ENCODE measurements around the gene PCSK7.

The PCSK7 gene

DNA sequence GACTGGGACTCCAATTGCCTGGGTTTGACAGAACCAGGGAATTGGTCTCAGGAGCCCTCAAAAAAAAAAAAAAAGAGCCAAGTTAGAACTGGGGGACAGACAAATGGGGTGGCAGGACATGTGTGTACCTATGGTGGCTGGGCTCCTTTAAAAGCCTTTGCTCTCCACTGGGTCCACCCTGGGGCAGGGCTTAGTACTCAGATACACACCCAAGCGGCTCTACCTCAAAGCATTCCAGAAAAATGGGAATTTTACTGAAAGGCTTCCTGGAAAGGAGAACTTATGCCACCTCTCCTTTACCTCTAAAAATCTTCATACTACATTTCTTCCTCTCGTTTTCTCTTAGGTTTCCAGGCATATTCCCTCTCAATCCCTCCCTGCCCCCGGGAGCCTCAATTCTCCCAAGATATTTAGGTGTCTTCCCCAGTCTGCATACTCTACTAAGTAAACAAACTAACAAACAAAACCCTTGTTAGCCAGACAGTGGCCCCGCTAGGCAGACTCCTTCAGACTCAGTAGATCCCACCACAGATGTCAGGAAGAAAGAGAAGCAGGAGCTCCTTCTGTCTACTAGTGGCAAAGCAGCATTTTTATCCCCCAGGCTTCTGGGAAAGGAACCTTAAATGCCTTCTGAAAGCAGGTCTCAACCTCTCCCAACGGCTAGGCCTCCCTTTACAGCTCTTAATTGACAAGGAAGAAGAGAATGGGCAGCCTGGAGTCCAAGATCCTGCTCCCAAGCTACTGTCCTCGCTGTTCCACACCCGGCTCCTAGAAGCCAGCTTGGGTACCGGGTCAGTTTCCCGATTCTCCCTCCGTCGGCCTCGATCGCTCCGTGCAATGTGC, 653 bp downstream of the PCSK7 start:
- no peak for DNase-seq (ENCODE audit: low read depth)

DNA sequence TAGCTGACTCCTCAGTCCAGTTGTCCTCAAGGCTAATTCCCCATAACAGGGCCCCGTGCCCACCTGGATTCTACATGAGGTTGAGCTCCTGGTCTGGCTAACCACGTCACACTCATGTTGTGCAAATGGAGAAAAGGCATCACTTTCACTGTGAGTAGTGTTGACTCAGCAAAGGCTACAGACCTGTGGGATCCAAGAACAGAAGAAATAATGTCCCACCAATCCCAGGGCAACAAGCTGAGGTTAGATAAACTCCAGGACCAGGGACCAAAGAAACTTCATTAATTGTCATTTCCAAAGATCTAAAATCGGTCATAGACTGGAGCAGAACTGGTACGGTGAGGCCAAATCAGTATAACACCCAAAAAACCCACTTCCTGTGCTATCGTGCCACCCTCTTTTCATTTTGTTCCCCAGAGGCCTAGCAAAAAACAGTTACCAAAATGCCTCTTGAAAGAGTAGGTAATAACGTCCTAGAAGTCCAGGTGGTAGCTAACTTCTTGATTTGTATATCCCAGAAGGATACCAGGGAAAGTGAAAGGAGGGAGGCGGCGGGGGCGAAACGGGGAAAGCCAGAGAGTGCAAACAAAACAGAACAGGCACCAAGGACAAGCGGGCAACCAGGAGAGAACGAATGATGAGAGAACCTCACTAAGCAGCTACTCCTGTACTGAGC, 1.4 kb downstream of the PCSK7 start:
- no peak for DNase-seq (ENCODE audit: low read depth)

DNA sequence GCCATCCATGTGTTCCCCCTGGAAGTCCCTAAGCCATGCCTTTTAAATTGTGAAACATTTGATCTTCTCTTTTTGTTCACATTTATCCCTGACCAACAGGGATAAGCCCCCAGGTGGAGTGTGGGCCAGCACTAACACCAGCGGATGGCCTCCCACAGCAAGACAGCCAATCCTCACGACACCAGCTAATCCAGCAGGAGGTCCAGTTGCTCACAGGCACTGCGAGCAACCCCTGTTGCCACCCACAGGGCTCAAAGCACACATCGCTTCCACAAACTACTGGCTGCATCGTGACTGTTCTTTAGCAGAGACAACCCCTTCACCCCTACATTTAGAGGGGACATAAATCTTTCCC, 2.0 kb downstream of the PCSK7 start:
- DNase-seq (ENCODE audit: low read depth), result no peak

DNA sequence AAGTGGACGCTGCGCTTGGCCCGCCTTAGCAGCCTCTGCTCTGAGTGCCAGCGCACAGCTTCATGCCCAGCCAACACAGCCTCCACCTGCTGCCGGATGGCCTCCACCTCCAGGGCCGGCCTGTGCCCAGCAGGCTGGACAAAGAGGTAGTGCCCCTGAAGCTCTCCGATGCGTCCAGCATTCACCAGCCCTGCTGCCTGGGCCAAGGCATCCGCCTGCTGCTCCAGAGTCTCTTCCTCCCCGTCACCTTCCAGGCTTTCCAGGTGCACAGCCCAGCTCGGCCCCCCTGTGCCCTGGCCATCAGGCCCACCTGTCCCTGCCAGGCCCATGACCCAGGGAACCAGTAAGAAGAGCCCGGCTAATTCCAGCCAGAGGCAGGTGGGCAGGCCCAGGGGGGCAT, 2.5 kb downstream of the PCSK7 start:
- DNase-seq (ENCODE audit: low read depth), result no peak

DNA sequence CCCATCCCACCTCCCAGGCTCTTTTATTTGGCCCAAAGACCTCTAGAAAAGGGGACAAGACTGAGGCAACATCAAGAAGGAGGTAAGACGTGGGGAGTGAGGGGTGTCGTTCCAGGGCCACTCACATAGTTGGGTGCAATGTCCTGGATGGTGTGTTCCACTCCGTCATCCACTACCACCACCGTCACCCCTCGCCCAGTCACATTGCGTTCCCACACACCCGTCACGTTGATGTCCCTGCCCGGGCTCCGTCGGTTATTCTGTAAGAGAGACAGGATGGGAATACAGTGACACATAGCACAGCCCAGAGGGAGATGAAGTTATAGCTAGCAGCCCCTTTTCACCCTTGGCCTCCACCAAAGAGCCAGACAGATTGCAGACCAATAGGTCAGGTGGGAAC, 3.8 kb downstream of the PCSK7 start:
- no peak for DNase-seq (ENCODE audit: low read depth)

DNA sequence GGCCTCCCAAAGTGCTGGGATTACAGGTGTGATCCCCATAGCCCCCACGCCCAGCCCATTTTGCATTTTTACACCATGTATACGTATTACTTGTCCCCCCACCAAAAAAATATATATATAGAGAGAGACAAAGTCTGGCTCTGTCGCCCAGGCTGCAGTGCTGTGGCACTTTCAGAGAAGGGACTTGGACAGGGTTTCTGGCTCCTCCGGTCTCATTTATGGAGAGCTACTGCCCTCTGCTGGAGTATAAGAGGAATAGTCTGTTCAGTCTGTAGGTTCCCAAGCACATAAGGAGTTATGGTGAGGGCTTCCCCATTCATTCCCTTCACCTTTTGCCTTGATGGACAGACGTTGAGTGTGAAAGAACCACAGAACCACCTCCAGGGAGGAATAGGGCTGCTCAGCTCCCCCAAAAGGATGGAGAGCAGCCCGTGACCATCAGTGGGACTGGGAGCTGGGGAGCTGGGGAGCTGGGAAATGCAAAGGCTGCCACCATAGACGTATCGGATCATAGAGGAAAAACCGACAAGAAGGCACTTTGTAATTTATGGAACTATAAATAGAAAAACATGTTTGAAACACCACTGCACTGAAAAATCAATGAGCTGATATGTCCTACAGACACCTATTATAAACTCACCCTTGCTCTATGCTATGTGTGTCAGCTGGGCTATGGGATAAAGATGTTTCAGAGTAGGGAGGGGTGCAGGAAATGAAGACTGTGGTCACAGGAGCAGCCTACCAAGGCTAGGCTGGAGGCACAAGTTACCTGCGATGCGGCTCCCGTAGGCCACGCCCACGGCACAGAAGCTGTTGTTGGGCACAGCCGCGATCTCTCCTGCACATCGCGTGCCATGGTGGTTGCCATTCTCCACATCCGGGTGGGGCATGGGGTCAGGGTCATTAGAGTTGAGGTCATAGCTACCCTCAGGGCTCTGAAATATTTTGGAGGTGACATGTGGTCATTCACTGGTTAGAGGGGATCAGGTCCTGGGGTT, 5.2 kb downstream of the PCSK7 start:
- DNase-seq (ENCODE audit: low read depth), result no peak

DNA sequence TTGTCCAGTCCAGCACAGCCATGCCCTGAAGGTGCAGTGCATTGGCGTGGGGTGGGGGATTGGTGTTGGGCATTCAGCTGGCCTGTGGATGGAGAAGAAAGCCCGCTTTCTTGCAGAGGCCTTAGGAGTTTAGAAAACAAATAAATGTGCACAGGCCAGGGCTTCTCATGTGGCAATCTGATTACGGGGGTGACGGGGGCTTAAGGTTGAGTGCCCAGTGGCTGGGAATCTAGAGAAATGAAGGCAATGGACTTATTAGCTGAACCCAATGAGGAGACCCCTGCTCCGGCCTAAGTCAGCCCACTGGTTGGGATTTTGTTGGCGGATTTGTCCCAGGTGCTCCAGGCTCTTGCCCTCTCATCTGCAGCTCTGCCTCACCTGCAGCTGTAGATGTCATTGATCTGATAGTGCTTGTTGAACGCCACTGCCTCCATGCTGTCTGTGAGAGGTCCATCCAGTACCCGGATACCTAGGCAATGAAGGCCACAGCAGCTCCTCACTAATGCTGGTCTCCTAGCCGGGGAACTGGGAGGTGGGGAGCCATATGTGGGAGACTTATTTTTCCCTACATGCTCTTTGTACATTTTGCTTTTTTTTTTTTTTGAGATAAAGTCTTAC, 6.2 kb downstream of the PCSK7 start:
- no peak for DNase-seq (ENCODE audit: low read depth)

DNA sequence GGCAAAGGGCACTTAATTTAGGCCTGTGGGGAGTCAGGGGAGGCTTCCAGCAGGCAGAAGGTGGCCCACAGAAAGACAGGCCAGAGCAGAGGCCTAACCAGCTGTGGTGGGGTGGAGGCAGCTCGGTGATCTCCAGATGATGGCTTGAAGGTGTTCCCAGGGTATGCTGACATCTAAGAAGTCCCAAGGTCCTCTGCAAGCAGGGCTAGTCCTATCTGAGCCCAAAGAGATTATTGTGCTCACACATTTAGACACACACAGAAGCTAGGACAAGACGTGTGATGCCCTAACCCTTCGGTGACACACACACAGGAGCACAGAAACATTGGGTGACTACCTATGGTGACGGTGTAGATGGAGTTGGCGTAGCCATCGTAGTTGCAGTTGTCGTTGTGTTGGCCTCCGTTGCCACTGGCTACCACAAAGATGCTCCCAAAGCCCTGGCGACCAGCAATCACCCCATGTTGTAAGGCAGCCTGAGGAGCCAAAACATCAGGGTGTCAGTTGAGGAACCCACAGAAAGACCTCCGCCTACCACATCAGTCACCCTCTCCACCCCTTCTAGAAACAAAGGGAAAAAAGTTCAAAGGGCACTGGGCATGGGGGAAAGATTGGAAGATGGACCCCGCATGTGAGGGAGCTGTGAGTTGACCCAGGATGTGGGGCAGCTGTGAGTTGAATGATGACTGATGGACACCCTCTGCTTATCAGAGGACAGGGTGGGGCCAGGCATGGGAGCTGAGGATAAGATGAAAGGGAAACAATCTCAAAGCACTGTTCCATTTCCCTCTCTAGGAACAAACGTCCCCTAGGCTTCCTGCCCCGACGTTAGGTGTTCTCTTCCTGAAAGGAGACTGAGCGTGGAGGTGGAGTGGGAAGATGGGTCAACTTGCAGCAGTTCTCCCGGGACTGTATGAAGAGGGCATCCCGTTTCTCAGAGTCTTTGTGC, 7.9 kb downstream of the PCSK7 start:
- DNase-seq (ENCODE audit: low read depth), result no peak

DNA sequence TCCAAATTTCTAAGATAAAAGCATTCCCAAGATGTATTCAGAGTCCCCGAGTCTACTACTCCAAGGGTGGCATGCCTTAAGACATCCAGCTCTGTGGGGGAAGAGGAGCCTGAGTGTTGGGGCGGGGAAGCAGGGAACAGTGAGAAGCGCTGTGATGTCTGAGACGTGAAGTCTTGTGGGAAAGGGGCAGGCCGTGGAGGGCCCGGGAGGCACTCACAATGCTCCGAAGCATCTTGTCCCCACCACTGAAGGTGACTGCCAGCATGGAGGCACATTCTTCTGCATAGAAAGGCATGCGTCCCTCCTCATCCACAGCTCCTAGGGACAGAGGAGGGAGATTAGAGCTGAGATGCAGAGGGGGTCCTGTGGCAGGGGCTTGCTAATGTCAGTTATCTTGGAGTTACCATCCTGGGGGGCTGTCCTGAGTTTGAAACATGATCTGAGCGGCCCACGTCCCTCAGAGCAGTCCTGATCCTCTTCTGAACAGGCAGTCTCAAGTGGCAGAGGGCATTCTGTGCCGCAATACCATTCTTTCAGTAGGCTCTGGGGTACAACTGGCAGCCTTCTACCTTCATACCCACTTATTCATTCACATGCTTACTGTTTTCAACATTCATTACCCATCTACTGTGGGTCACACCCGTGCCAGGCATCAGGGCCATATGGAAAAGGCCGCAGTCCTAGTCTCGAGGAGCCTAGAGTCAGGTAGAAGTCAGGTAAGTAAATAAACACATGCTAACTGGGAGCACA, 8.7 kb downstream of the PCSK7 start:
- DNase-seq (ENCODE audit: low read depth), result no peak

DNA sequence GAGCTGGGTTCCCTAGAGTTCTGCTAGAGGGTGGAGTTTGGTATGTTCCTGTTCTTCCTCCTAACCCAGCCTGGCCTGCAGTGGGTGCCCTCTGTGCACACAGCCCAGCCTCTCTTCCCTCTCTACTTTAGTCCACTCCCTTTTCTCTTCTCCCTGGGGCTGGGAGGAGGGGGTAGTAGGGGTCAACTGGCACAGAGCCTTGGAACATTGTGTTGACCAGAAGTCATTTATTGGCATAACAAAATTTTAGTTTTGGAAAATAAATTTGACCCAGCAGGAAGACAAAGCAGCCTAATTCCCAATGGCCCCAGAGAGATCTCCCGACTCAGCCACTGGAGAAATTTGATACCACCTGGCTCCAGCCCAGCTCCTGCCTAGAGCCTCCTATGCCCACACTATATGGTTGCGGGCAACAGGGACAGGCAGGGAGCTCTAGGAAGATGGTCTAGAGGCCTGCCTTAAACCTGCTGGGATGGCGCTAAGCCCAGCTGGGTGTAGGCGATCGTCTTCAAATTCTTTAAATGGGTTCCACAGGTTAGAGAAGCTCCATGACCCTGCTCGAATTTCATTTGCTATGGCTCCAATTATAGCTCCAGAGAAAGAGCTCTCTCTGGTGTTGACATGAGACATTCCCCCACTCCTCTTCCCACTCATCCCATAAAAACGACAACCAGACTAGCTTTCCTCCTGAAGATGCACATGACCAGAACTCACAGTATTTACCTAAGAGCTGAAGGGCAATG, 9.9 kb downstream of the PCSK7 start:
- DNase-seq (ENCODE audit: low read depth), result no peak

DNA sequence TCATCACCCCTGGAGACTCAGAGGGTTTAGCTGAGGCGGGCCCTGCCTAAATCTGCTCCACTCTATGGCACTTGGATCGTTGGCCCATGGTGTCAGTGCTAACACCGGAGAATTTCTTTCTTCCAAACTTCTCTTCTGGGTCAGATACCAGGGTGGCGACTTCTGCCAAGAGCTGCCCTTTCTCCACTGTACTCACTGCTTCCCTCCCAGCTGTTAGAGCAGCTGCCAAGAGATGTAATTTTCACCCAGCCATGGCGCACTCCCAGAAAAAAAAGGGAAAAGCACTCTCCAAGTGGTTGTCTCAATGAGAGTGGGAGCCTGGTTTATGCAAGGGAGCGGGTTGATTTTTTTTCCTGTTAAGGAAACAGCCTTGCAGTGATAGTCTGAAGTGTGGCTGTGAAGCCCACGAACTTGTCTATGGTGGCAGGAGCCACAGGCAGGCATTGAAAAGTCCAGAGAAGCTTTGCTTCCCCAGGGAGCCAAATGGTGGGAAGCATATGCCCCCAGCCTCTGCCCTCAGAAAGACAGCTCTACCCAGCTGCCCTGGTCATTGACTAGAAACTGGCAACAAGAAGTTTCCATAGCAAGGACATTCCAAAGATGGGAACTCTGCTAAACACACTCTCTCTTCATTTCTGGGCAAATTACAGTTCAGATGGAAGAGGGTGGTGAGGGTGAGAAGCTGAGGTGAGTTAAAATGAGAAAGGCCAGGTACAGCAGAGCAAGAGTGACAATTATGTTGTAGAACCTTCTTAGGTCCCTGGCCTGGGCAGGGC, 10.7 kb downstream of the PCSK7 start:
- DNase-seq (ENCODE audit: low read depth), result no peak

DNA sequence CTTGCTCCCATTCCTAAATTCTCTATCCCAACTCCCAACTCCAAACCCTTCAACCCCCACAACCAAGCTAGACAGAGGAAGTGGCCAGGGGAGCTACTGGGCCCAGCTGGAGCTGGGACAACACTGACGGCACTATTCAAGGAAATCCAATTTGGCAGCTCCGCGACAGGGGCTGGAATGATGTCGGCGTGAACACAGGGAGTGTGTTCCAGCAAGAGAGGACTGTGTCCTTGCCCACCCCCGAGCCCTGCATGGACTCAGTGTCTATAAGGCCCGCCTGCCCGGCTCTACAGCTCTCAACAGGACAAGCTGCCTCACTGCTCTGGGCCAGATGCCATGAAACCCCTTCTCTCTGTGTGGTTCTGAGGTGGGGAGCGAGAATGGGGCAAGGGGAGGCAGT, 11.3 kb downstream of the PCSK7 start:
- DNase-seq (ENCODE audit: low read depth), result no peak

DNA sequence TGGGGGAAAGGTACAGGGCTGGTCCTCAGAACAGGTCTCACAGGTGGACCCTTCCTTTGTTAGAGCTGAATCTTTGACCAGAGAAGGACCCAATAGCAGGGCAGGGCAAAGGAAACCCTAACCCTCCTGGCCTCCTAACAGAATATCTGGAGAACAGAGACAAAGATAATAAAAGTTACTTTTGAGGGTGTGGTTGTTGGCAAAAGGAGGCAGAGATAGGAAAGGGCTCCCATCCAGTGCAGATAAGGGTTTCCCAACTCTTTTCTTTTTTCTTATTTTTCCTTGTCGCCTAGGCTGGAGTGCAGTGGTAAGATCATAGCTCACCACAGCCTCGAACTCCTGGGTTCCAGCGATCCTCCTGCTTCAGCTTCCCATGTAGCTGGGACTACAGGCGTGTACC, 11.9 kb downstream of the PCSK7 start:
- no peak for DNase-seq (ENCODE audit: low read depth)

DNA sequence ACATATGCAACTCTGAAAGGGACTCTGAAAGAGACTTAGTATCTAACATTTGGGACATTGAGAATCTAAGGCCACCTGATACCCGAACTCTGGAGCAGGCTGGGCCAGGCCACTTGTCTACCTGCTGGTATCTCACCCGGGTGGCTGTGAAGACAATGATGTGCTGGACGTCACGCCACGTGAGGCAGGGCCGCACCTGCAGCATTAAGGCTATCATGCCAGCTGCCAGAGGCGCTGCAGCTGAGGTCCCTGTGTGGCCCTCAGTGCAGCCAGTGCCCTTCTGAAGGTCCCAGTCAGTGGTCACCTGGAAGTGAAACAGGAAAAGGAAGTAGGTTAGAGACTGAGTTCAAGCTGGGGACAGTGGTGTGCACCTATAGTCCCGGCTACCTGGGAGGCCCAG, 12.4 kb downstream of the PCSK7 start:
- no peak for DNase-seq (ENCODE audit: low read depth)

DNA sequence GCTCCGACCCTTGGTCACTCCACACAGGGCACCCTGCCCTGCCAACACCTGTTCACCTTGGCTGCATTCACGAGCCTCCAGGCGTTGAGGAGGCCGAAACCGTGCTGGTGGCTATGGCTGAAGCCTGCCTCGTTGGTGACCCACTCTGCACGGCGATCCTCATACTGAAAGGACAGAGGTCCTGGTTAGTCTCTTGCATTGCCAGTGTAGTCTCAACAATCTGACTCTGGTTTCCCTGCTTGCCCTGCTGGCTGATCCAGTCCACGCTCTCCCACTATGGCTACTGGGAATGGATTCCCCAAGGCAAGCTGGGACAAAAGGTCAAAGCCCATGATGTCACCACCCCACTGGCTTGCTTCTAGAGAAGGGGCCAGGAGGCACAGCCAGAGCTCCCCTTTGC, 12.9 kb downstream of the PCSK7 start:
- DNase-seq (ENCODE audit: low read depth), result no peak

DNA sequence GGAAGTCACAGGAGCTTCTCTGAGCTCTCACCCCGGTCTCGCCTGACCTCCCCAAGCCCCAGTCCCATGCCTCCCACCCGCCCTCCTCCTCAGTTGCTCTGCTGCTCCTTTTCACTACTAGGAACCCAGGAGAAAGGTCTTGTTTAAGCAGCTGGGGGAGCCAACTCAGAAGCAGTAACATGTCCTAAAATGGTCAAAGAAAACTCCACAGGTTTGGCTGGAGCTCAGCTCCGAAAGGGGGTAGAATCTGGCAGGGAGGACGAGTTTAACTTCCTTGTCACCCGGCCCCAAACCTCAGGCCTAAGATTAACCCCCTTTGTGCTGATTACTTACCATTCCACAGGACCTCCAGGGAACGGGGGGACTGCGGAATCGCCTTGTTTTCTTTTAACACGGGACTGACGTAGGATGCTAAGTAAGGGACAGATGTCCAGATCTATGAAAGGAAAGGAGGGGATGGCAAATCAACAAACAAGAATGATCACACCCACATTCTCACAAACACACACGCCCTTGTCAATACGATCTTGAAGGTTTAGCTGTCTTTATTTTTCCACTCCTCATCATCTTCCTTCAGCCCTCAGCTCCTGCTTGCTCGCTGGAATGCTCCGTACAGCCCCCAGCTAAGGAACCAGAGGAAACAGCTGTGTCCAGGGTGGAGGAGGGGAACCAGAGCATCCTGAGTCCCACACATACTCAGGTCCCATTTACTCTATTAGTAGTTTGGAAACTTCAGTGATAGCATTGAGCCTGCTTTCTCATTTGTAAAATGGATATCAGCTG, 13.5 kb downstream of the PCSK7 start:
- no peak for DNase-seq (ENCODE audit: low read depth)

DNA sequence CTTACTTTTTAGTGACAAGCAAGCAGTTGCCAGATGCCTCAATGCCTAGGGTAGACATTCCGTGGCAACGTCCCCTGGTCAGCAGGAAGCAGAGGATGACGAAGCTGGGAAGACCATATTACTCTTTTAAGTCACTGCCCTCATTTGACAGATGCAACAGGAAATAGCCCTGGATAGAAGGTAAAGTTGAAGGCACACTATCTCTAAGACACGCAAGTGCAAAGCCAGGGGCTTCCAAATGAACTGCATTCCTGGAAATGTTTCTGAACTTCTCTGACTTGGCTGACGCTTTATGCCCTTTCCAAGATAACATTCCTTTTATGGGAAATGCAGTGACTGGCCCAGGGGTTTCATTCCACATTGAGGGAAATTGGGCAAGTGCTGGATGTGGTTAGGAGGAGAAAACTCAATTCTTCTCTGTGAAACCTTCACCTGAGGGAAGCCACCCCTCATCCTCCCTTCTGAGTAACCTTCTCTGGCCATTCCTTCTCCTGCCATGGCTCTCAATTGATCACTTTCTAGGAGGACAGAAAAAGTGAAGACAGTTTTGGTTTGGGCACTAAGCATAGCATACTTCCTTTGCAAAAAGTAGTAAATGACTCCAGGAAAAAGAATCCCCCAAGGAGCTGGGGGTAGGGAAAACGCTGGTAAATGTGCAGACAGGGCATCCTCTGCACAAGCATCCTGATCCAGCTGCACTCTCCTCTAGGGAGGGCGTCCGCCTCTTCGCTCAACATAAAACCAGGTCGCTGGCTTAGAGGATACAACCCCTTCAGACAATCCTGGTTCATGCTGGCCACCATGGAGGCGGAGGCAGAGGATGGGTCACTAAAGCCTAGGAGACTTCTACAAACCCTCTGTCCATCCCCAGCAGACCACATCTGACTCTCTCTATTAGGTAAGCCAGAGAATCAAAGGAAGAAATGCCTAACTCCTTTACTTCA, 14.5 kb downstream of the PCSK7 start:
- DNase-seq (ENCODE audit: low read depth), result no peak
